NCI-H1048 (cell line): ENCODE data around the gene FAXDC2.
"Not testable (repeated sequence)": the region's sequence is repeated elsewhere in the genome, so short reads cannot be mapped to it uniquely, and the experiment has no call there.

Experiments used
- DNase-seq: peaks from one replicate; lab custom pipeline; 2025; lab: John Stamatoyannopoulos, UW

Gene FAXDC2

DNA sequence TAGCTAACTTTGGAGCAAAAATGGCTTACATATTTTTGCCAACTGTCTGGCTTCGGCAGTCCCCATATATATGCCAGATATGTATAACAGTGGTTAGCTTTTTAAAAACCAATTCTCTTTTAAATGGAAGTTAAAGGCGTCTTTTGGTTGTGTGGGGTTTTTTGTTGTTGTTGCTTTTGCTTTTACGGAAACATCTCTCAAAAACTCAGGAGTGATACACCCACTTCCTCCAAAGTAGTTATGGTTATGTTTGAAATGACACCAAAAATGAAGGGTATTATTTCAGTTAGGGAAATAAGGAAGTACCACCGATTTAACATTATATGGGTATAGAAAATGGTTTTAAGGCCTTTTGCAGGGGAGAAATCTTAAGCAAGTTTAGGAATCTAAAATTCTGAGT lies 10.4 kb upstream of the FAXDC2 start:
- no peak for DNase-seq

DNA sequence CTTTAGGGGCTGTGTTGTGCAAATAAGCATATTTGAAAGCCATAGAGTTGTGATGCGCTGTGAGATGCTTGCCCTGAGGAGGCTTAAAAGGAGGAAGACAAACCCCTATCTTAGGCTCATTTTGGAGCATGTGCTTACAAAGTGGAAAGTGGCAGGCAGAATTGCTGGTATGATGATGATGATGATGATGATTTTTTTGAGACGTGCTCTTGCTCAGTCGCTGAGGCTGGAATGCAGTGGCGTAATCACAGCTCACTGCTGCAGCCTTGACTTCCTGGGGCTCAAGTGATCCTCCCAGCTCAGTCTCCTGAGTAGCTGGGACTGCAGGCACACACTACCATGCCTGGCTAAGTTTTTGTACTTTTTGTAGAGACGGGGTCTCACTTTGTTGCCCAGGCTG lies 9.7 kb upstream of the FAXDC2 start:
- no peak for DNase-seq

DNA sequence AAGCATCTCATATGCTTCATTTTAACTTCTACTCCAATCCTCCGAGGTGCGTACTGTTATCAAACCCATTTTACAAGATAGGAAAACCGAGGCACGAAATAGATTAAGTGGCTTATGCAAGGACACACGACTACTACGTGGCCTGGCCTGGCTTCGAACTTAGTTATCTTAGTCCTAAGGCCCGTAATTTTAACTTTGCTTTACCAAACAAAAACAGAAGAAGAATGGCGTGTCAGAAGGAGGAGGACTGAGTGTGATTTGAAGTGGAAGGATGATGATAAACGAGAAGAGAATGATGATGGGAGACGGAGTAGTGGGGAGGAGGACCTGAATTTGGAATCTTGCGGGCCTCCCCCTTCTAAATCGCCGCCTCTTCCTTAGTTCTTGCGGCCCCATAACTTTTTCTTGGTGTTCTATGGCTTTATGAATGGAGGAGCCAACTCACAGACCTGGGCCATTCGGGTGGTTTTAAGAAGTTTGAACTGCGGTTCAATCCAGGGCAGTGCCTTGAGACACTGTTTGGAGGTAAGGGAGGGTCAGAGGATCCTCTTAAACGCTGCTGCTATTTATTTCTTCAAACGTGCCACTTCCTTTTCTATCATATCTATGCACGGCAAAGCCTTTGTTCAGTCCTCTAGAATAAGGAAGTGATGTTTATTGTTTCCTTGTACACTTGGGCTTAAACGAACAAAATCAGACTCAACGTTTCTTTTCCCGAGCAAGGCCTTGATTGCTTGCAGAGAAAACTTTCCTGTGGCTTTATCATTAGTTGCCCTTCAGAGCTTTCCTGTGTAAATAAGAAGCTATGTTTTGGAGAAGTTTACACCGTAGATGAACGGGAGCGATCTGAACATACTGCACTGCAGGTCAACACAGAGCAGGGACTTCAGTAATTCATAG lies 8.8 kb upstream of the FAXDC2 start:
- no peak for DNase-seq

DNA sequence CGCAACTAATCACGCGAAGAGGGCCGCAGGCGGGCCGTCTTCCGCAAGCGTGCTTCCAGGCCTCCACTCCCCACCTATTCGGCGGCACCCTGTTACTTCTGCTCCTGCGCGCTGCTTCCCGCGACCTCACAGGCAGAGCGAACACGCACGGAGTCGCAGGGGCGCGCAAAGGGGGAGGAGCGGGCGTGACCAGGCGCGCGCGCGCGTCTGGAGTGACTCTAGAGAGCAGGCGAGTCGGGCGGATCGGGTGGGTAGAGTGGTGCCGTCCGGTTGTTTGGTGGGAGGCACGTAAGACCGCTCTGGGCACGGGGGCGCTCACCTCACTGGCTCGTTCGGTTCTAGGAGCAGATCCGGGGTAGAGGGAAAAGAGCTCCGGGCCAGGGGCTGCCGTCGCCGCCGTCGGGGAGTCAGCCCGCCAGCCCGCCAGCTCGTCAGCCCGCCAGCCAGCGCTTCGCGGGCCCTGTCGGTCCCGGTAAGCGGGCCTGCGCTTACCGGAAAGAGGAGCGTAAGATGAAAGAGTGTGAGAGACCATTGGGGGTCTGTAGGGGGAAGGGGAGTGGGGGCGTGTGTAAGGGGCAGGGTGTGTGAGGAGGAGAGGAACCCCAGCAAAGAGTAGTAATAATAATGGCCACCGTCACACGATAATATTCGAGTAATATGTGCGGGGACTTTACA lies 8.0 kb upstream of the FAXDC2 start, which contains the start of gene CNOT8:
Gene CNOT8 (plus strand): TSS at position 331 of the 675 bp plus-strand sequence. CDS start 4,652 bp downstream, outside the sequence.
- peak; percentile 86 for DNase-seq

DNA sequence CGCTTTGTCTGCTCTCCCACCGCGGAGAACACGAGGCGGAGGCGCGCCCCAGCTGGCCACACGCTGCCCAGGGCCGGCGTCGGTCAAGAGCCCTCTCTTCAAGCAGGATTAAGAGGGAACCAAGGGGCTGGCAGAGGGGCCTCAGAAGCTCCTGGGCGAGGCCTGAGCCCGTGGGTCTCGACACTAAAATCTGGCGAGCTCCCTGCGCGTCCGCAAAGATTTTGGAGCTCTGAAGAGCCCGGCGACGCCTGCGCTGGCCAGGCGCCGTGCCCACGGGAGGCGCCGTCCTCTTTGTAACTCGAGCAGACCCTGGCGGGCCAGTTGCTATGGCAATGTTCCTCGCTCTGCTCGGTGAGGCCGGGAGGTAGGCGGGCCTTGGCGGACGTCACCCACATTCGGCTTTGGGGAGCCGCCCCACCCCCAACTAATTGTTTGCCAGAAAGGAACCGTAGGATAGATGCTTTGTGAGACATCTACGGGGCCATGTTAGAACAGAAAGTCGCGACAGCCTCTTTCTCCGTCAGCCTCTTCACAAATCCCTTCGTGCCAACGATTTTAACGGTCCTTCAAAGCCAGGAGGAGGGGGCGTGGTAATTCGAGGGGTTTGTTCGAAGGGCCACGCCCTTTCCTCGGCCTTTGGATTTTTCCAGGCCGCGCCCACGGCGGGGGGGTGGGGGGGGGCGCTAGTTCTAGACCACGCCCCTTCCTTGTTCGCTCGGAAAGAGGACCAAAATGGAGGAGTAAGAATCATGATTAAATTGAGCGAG lies 7.3 kb upstream of the FAXDC2 start:
- DNase-seq = peak; percentile 90

- DNase-seq = no peak
These were observed 948 bp upstream of the FAXDC2 start for GRCh38 chr5:154851351-154851750.

GRCh38 chr5:154849791-154850201 lies 607 bp downstream of the FAXDC2 start:
- DNase-seq = no peak

DNA sequence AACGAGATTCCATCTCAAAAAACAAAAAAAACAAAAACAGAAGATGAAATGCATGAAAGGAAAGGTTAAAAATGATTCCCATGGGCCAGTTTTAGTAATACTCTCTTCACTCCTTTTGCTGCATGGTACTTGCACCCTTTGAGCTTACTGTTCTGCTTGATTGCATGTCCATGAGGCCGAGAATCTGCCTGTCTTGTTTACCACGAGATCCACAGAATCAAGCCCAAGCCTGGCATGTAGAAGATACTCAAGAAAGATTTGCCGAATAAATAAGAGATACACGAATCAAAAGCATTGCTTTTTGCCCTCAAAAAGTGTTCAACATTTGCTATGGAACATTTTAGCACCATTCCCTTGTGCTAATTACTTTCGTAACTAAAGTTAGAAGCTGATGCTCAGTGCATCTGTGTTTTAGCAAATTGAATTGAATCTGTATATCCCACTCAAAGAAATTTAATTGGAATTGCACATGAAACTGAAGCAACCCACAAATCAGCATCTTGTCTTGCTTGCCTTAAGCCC lies 1.1 kb downstream of the FAXDC2 start:
- DNase-seq = no peak

DNA sequence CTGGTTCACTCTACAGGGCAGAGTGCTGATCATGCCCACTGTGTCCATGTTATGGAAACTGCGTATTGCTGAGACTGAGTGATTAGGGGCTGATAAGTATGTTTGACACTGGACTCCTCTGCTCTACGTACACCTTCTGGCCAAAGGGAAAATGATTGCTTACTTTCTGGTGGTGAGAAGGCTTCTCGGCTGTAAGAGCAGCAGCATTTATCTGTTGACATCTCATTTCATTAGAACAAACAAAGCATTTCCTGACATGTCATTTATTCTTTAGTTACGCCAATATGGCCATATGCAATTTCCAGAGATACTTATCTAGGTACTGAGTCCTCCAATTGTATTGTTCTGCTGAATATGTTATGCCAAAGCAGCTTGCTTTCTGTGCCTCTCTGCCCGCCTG lies 5.6 kb downstream of the FAXDC2 start:
- DNase-seq = no peak

DNA sequence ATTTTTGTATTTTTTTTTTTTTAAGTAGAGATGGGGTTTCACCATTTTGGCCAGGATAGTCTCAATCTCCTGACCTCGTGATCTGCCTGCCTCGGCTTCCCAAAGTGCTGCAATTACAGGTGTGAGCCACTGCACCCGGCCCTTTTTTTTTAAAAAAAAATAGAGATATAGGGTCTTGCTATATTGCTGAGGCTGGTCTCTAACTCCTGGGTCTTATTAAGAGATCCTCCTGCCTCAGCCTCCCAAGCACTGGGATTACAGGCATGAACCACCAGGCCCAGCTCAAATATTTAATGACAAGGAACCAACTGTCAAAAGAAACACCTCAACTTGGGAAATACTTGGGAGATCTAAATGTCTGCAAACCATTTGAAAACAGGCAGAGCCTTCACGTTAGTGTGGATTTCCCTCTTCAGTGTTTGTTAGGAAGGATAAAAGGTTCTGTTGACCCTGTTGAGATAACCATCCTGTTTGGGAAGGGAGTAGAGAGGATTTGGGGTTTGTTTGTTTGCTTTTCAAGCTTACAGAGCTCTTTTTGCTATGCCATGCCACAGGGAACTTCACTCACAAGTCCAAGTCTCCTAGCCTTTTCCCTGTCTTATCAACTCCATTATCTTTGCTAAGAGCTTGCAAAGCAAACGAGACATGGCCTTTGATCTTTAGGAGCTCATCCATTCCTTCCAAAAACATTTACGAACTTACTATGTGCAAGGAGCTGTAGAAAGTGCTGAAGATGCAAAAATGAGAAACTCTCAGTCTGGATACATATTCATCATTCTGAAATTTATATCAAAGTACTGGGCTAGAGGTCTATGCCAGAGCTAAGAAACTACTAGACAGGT lies 7.5 kb downstream of the FAXDC2 start:
- DNase-seq = no peak

DNA sequence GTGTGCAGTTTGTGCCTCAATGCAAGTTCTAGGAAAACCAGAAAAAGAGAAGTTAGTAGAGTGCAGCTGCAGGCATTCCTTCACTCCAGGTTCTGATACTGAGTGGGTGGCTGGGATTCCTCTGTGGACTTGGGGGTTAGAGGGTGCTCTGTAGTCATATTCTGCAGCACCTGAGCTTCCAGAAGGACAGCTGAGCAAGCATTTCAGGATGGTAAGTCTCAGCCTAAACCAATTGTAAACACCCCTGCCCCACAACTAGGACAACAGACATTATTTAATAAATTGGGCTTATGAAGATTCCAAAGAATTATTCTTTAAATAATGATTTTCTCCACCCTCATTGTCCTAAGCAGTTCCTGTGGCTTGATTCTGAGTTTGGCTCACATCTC lies 9.1 kb downstream of the FAXDC2 start:
- no peak for DNase-seq

DNA sequence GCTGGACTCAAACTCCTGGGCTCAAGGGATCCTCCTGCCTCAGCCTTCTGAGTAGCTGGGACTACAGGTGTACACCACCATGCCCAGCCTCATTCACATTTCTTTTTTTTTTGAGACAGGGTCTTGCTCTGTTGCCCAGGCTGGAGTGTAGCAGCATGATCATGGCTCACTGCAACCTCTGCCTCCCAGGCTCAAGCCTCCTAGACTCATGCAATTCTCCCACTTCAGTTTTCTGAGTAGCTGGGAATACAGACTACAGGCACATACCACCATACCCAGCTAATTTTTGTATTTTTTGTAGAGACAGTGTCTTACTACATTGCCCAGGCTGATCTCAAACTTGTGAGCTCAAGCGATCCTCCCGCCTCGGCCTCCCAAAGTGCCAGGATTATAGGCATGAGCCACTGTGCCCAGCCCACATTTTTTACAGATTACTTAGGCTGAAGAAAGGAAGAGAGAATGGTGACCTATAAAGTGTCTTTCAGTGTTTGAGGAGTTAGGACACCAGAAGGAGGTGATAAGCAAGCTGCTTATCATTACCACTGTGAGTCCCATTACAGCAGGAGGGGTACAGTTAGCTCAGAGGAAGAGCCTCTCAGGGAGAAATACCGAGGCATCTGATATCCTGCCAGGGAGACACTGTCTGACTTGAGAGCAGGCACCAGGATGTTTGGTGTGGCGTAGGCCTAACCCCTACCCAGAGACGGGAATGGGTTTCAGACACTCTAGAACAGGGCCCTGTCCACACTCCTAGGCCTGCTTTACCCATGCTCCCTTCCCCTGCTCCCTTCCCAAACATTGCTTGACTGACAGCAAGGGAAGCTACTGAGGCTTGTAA lies 9.7 kb downstream of the FAXDC2 start:
- DNase-seq = no peak

GRCh38 chr5:154837009-154837901 lies 13.1 kb downstream of the FAXDC2 start:
- DNase-seq = no peak

- no peak for DNase-seq
These were observed 14.2 kb downstream of the FAXDC2 start for GRCh38 chr5:154836225-154836624.

DNA sequence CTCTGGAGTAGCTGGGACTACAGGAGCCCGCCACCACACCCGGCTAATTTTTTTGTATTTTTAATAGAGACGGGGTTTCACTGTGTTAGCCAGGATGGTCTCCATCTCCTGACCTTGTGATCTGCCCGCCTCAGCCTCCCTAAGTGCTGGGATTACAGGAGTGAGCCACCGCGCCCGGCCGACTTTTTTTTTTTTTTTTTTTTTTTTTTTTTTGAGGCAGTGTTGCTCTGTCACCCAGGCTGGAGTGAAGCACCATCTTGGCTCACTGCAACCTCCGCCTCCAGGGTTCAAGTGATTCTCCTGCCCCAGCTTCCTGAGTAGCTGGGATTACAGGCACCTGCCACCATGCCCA lies 14.7 kb downstream of the FAXDC2 start:
- DNase-seq = not testable (repeated sequence)

GRCh38 chr5:154834053-154834452 lies 16.4 kb downstream of the FAXDC2 start:
- DNase-seq = no peak

GRCh38 chr5:154832804-154833203 lies 17.6 kb downstream of the FAXDC2 start:
- DNase-seq = not testable (repeated sequence)

GRCh38 chr5:154831451-154831850 lies 19.0 kb downstream of the FAXDC2 start:
- DNase-seq = no peak

DNA sequence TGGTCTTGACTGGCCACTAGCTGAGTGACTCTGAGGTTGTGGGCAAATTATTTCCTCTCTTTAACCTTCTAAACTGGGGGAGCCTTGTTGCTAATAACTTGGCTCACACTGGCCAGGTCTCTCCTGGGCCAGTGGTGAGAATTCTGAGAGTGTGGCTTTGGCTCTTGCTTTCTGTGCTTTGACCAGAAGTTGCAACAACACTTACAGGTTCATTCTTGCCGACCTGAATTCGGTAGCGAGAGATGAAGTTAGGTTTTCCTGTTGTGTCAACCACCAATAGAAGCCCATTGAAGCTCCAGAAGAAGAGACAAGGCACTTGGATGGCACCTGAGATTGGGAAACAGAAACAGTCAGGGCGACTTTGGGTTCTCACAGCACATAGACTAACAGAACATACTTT lies 19.8 kb downstream of the FAXDC2 start:
- no peak for DNase-seq

DNA sequence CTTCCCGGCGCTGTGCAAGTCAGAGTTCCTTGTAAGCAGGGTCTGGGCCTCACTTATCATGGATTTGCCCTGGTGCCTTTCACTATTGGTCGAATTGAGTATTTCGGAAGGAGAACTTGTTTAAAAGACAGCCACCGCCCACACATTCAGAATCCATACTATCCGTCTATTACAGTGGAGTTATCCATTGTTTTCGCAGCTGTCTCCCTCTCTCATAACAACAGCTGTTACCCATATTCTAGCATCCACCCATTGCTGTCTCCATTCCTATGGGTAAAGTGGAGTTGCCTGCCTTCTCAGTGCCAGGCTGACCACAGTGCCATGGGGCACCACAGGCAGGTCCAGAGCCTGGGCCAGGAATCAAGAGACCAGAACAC lies 20.2 kb downstream of the FAXDC2 start:
- DNase-seq = no peak
